Heart left ventricle (tissue), 16 donors: ENCODE results near the gene ENTREP1. TPM values are rescaled to one million over a fixed set of nuclear protein-coding genes. Genes with fewer than 3 reads are reported as not detected.
"Not testable (repeated sequence)": the region's sequence is repeated elsewhere in the genome, so short reads cannot be mapped to it uniquely, and the experiment has no call there.

Experiments
- ATAC-seq, 4 donors: fragments of 200-7000 bp; cut with Tn5 transposase; one replicate each; pipeline ENCODE4 v1.9.1; 2020 to 2022; ENCODE audit warnings: moderate library complexity in 4 of 4, mild to moderate bottlenecking in 3 of 4, moderate number of reproducible peaks in 1 of 4
- DNase-seq, 5 donors: peaks; one replicate each; pipeline ENCODE4 v3.0.0-alpha.2; 2020
- H3K27ac ChIP-seq, 12 donors: fragments of 200-600 bp; sonication (generic) in 4 of 12; one replicate each; pipeline versions ENCODE4 v1.5.0 to v1.8.0; 2016 to 2022; ENCODE audit warnings: mild to moderate bottlenecking in 2 of 12
- H3K27me3 ChIP-seq, 9 donors: fragments of 200-600 bp; sonication (generic) in 2 of 9; one replicate each; pipeline versions ENCODE4 v1.5.1 to v1.8.0; 2016 to 2022; ENCODE audit warnings: mild to moderate bottlenecking in 3 of 9
- H3K36me3 ChIP-seq, 9 donors: fragments of 200-600 bp; sonication (generic) in 2 of 9; one replicate each; pipeline versions ENCODE4 v1.5.0 to v1.8.0; 2018 to 2022; ENCODE audit warnings: mild to moderate bottlenecking in 2 of 9
- H3K4me1 ChIP-seq, 12 donors: fragments of 200-600 bp; sonication (generic) in 4 of 12; one replicate each; pipeline versions ENCODE4 v1.5.0 to v1.8.0; 2016 to 2022; ENCODE audit warnings: mild to moderate bottlenecking in 3 of 12
- H3K4me3 ChIP-seq, 12 donors: fragments of 200-600 bp; sonication (generic) in 4 of 12; one replicate each; pipeline versions ENCODE4 v1.5.0 to v1.8.0; 2017 to 2022; ENCODE audit warnings: mild to moderate bottlenecking in 9 of 12, moderate library complexity in 4 of 12
- H3K9me3 ChIP-seq, 12 donors: fragments of 200-600 bp; sonication (generic) in 4 of 12; one replicate each; pipeline versions ENCODE4 v1.5.0 to v1.8.0; 2016 to 2022; ENCODE audit warnings: mild to moderate bottlenecking in 1 of 12
- CTCF ChIP-seq, 12 donors: fragments of 200-600 bp; sonication (generic) in 4 of 12; IDR thresholded peaks; one replicate each; pipeline versions ENCODE4 v1.5.0 to v1.8.0; 2018 to 2022; ENCODE audit warnings: antibody characterized with exemption in 12 of 12, mild to moderate bottlenecking in 5 of 12
- POLR2A ChIP-seq, 2 donors: fragments of 450-650 bp; IDR thresholded peaks; one replicate each; pipeline ENCODE4 v1.6.1; 2017; ENCODE audit warnings: antibody characterized with exemption in 2 of 2, mild to moderate bottlenecking in 2 of 2, moderate library complexity in 2 of 2
- WGBS, 4 donors: extraction: QIAGEN DNeasy Blood & Tissue Kit in 2 of 4; methylation state at CpG; one replicate each; pipeline versions ENCODE4 v1.1.5 to v1.1.7; 2013 to 2018; 5-methylcytosine and 5-hydroxymethylcytosine counted together
- intact Hi-C, 10 donors: fragments of 100-400 bp; cut with DNase I; formaldehyde crosslinking; loops; one replicate each; pipeline versions ENCODE4 v1.11.1 to v1.14.2; 2022
- polyA plus RNA-seq, 2 donors: library from polyadenylated mRNA; stranded (reverse); fragments of 200-250 nt; gene quantifications; one replicate each; pipeline ENCODE4 v1.2.3, GENCODE V29; 2013
- total RNA-seq, 9 donors: library from RNA; depleted of rRNA in 2 of 9; stranded (reverse); fragments of >200 nt in 2 of 9; fragmentation: NEBNext Ultra II Directional in 3 of 9; extraction: Animal tissue kit (Norgen Biotek cat#: 25700) in 3 of 9; gene quantifications; one replicate each; pipeline versions ENCODE4 v1.1.0 to v1.2.4, GENCODE V29; 2016 to 2023
- donor health status: ischemic (EF 13 %, LVEDD 7.1; RV severe dilation, severe dysfunction).
- donor health status: healthy with polysubstance abuse.
- donor health status: DM: no; HTN: yes; CAD: no.
- donor health status: DM: no; HTN: no; CAD: no.
- donor health status: ischemic (EF 25% LVEDD 6.9; RV normal size, moderate dysfunction).
- donor health status: ischemic (EF 25% LVEDD 5.7; RV mildly dilated, moderate dysfunction).
- donor health status: healthy.
- donor health status: DM: yes; HTN: yes; CAD: no.
- donor health status: ischemic (EF 35%, LVEDD 5.7; RV mildly dilated, moderate dysfunction).
- donor health status: nonischemic (EF 11% LVEDD 7.7; RV severe dilation, severe dysfunction).
- donor health status: DM: yes; HTN: yes; CAD: no.
- donor health status: PGD.
- donor health status: ischemic (EF 29% LVEDD 5.4; RV normal size, mild dysfunction).
- donor health status: nonischemic (EF 23%, LVEDD 6.1; RV moderate dilation, normal function).

Gene ENTREP1
- total and polyA plus RNA-seq, 11 donors = 12.6 to 29.1 (median 23.8) TPM

GRCh38 chr9:69303331-69303730 is 21.7 kb upstream of the ENTREP1 start:
- intact Hi-C loops = loop anchor here in 1 of 10 donors (10.0 kb wide), 1 partner anchor 79 kb away; no protein-coding TSS in a partner anchor
- no peaks in the 10 kb centered on the region for H3K9me3 ChIP-seq
- no peaks in the 10 kb centered on the region for H3K27me3 ChIP-seq
- no peak overlapping the region for H3K4me3 ChIP-seq
- no peak for DNase-seq
- no peak for TF ChIP-seq POLR2A (IDR thresholded peaks at IDR 0.05)
- 50 to 71% (median 68%) methylated on average over 2 of the region's 2 CpGs for WGBS, 4 donors
- H3K27ac ChIP-seq = no peak overlapping the region
- no peaks in the 10 kb centered on the region for H3K36me3 ChIP-seq
- H3K4me1 ChIP-seq = peaks cover 0 to 14% (median 4%) of the 10 kb centered on the region in 12 donors
- no peak for ATAC-seq

GRCh38 chr9:69306895-69307445 is 18.0 kb upstream of the ENTREP1 start:
- Histone ChIP-seq H3K4me1 (peaks cover 0 to 15% (median 4%) of the 10 kb centered on the region in 12 donors), H3K27ac (peak overlapping the region in 7 of 12 donors; percentile 5 to 86 (median 73)), H3K4me3 (peak overlapping the region in 6 of 12 donors; percentile 19 to 57 (median 28))
- DNase-seq = peak in 1 of 5 donors; percentile 44
- not testable (repeated sequence) for H3K27me3 ChIP-seq, H3K9me3 ChIP-seq, H3K36me3 ChIP-seq
- intact Hi-C loops = loop anchor here in 1 of 10 donors (10.0 kb wide), 1 partner anchor 82 kb away; no protein-coding TSS in a partner anchor
- WGBS, 4 donors = 51 to 62% (median 52%) methylated on average over 5 of the region's 5 CpGs
- ATAC-seq = peak in 2 of 4 donors; percentile 35 to 49

DNA sequence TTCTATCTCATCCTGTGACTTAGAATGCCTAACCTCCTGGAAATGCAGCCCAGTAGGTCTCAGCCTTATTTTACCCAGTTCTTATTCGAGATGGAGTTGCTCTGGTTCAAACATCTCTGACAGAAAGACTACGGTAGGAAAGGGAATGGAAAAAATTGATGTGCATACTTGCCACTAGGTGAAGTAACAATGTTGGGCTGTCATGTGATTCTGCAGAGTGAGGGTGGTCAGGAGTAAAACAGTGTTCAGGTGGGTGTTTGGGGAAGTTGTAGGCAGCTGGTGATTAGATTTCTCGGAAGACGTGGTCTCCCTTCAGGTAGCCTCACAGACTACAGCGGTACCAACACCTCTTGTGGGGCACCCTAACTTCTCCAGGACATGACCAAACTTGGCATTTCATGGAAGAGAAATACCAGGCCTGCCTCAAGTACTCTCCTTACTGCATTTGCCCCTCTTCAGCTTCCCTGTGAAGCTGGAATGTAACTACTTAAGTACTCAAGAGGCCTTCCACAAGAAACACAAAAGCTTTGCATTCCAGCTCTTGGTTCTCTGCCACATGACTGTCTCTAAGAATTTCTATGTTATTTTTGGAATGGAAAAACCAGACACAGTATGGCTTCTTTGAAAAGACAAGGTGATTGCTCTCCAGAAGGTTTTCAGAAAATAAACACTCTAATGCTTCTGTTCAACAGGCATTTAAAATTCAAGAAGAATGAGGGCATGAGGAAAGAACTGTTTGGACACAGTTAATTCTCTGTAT is 17.4 kb upstream of the ENTREP1 start:
- no peak overlapping the region for H3K4me3 ChIP-seq
- peak in 3 of 4 donors; percentile 53 to 60 (median 55) for ATAC-seq
- peak overlapping the region in 11 of 12 donors; percentile 5 to 86 (median 62) for H3K27ac ChIP-seq
- intact Hi-C loops = loop anchor here in 1 of 10 donors (10.0 kb wide), 1 partner anchor 83 kb away; no protein-coding TSS in a partner anchor
- no peaks in the 10 kb centered on the region for H3K27me3 ChIP-seq
- H3K36me3 ChIP-seq = no peaks in the 10 kb centered on the region
- 50 to 81% (median 64%) methylated on average over 5 of the region's 5 CpGs for WGBS, 4 donors
- H3K4me1 ChIP-seq = peaks cover 0 to 15% (median 4%) of the 10 kb centered on the region in 12 donors
- H3K9me3 ChIP-seq = peaks cover 0 to under 1% (median under 1%) of the 10 kb centered on the region in 12 donors
- peak in 4 of 12 donors; percentile 7 to 28 (median 12) for TF ChIP-seq CTCF (IDR thresholded peaks at IDR 0.05)
- no peak for TF ChIP-seq POLR2A (IDR thresholded peaks at IDR 0.05)
- DNase-seq = no peak

- ATAC-seq = no peak
- Histone ChIP-seq H3K9me3 (peaks cover 0 to 8% (median 7%) of the 10 kb centered on the region in 12 donors), H3K4me3 (no peak overlapping the region), H3K27me3 (no peaks in the 10 kb centered on the region), H3K4me1 (peaks cover 0 to 15% (median 4%) of the 10 kb centered on the region in 12 donors), H3K27ac (peak overlapping the region in 11 of 12 donors; percentile 5 to 86 (median 62)), H3K36me3 (no peaks in the 10 kb centered on the region)
- no peak for DNase-seq
- TF ChIP-seq POLR2A (IDR thresholded peaks at IDR 0.05) = no peak
- no peak for TF ChIP-seq CTCF (IDR thresholded peaks at IDR 0.05)
- intact Hi-C loops = loop anchor here in 1 of 10 donors (10.0 kb wide), 1 partner anchor 84 kb away; no protein-coding TSS in a partner anchor
- 81 to 88% (median 83%) methylated on average over 5 of the region's 5 CpGs for WGBS, 4 donors
Measured at GRCh38 chr9:69308206-69308931, 16.6 kb upstream of the ENTREP1 start.
